ENCODE measurements around the gene TTLL1. TPM values are rescaled to one million over a fixed set of nuclear protein-coding genes. Genes with fewer than 3 reads are reported as not detected.
A peak's percentile ranks its signal among the peaks of the same experiment; 100 is the strongest.

Gene TTLL1
- total and polyA plus RNA-seq, 2 donors (not counting 3 experiments of a cell fraction or from before 2014, with no cell fraction given) = 9.0 to 17.0 TPM

GRCh38 chr22:43126501-43127165 is 37.4 kb upstream of the TTLL1 start:
- H3K4me2 ChIP-seq (ENCODE audit: insufficient read depth, low read length) = no peak overlapping the region
- ChIA-PET CTCF (interaction anchor here (0.9 to 1.6 kb wide), 3 partner anchors 10 to 17 kb away, joined by 3 to 5 read pairs (median 3); partner anchors contain the start of gene BIK), POLR2A (no interaction called here)

More at GRCh38 chr22:43126501-43127165, 37.4 kb upstream of the TTLL1 start:
- peak overlapping the region; percentile 17 for H2AFZ ChIP-seq (ENCODE audit: low read depth, low read length)
- FAIRE-seq (peak; percentile 69), DNase-seq (ENCODE audit: low read depth, low spot score) (peak; percentile 29)
- H4K20me1 ChIP-seq (replicated peaks; ENCODE audit: control insufficient read depth, extremely low read depth, insufficient read depth, low read length) = no peaks in the 10 kb centered on the region
- intact Hi-C loops (cut with micrococcal nuclease) = no loop called here
- TF ChIP-seq POLR2A (IDR thresholded peaks at IDR 0.05; ENCODE audit: low read depth, low read length) (no peak), POLR2AphosphoS5 (IDR thresholded peaks at IDR 0.05; ENCODE audit: insufficient read depth, low read depth, low read length) (no peak), CTCF (IDR thresholded peaks at IDR 0.05; ENCODE audit: extremely low read depth in 1 of 2, insufficient read depth in 1 of 2, low read depth in 1 of 2, low read length in 2 of 2) (no peak), FOS (IDR thresholded peaks at IDR 0.05; ENCODE audit: borderline replicate concordance, insufficient read depth, low read length) (no peak), MYC (IDR thresholded peaks at IDR 0.05; ENCODE audit: low read depth, low read length) (no peak), EZH2 (IDR thresholded peaks at IDR 0.05; ENCODE audit: borderline replicate concordance, low read depth, low read length, severe bottlenecking) (no peak), GATA2 (IDR thresholded peaks at IDR 0.05; ENCODE audit: insufficient read depth, insufficient read length, low read depth, low read length) (no peak), MAX (IDR thresholded peaks at IDR 0.05; ENCODE audit: insufficient read depth, insufficient read length) (no peak), JUN (IDR thresholded peaks at IDR 0.05; ENCODE audit: borderline replicate concordance, insufficient read depth, insufficient read length, low read depth) (no peak)
- dilution Hi-C loops (cut with MboI; ENCODE audit: extremely low pct_ligation_motif_present, low sequenced_read_pairs) = no loop called here
- H3K4me3 ChIP-seq (replicated peaks in 1 of 3; ENCODE audit: insufficient read depth in 1 of 3, low read depth in 1 of 3, low read length in 3 of 3) = no peak overlapping the region
- H3K27me3 ChIP-seq (ENCODE audit: control insufficient read depth in 2 of 2, insufficient read depth in 2 of 2, low read length in 2 of 2) = no peaks in the 10 kb centered on the region
- H3K36me3 ChIP-seq (ENCODE audit: control insufficient read depth in 2 of 2, extremely low read depth in 1 of 2, insufficient read depth in 2 of 2, low read length in 2 of 2) = peaks cover 0 to 2% of the 10 kb centered on the region in 2 experiments
- no peaks in the 10 kb centered on the region for H3K79me2 ChIP-seq (ENCODE audit: control insufficient read depth, insufficient read depth, low read length)
- peaks cover 6% of the 10 kb centered on the region for H3K4me1 ChIP-seq (ENCODE audit: control insufficient read depth, extremely low read depth, insufficient read depth, low read length)
- no peak overlapping the region for H3K9ac ChIP-seq (replicated peaks; ENCODE audit: extremely low read depth, insufficient read depth, low read length)
- BruUV-seq (replicated peaks) = no TSS peak
- H3K9me1 ChIP-seq (replicated peaks; ENCODE audit: control insufficient read depth, extremely low read depth, insufficient read depth, low read length) = no peaks in the 10 kb centered on the region
- H3K27ac ChIP-seq (ENCODE audit: insufficient read depth, low read depth, low read length) = peak overlapping the region; percentile 20
- H3K9me3 ChIP-seq (replicated peaks; ENCODE audit: control insufficient read depth, insufficient read depth, low read length) = no peaks in the 10 kb centered on the region
